T-helper 2 cell treated with Interferon-gamma antibody and Interleukin-4, amounts not matched to agents 5 μg/mL and 100 μg/mL, for 36 hours (primary cell): ENCODE results near the gene ROBO1.

Source experiments
- DNase-seq: peaks from one replicate; pipeline ENCODE4 v3.0.0; 2021; ENCODE audit warnings: low spot score
- H3K27ac Mint-ChIP-seq: one replicate; pipeline ENCODE4 v1.8.0; 2021; ENCODE audit warnings: mild to moderate bottlenecking, mixed read lengths
- H3K27me3 Mint-ChIP-seq: one replicate; pipeline ENCODE4 v1.8.0; 2021; ENCODE audit warnings: low read depth, mixed read lengths
- H3K36me3 Mint-ChIP-seq: one replicate; pipeline ENCODE4 v1.8.0; 2021; ENCODE audit warnings: low read depth, mixed read lengths
- H3K4me1 Mint-ChIP-seq: one replicate; pipeline ENCODE4 v1.8.0; 2021; ENCODE audit warnings: low read depth, mixed read lengths
- H3K4me3 Mint-ChIP-seq: one replicate; pipeline ENCODE4 v1.8.0; 2022; ENCODE audit warnings: mild to moderate bottlenecking, moderate library complexity, mixed read lengths
- H3K9me3 Mint-ChIP-seq: one replicate; pipeline ENCODE4 v1.8.0; 2021; ENCODE audit warnings: mixed read lengths

ROBO1 gene

DNA sequence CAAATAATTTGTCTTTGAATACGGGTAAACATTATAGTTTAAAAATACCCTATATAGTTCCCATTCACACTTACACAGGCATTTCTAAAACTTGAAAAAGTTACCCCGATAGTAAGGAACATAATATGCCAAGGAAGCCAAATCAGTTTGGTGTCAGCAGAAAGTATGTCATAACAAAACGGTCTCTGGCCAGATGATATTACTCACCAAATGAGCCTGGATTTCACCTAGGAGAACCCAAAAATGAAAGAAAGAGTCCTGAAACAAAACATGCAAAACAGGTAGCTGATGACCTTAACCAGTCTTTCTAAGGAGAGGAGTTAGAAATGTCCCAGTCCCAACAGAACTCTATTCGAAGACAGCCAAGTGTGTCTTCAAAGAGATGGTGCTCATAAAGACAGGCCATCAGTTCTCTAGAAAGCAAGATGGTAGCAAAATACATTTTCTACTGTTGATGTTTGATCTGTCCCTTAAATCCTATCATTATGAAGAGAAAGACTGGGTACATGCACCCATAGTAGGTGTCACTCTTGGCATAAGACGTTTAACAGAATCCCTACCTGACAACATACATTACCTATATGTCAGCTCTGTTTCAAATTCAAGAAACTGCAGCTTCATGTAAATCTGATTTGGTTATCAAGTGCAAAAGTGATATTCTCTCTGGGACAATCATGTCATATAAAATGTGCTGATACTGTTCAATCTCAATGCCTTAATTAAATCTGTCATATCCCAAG, 942.5 kb downstream of the ROBO1 start:
- H3K27me3 Mint-ChIP-seq = no peaks in the 10 kb centered on the region
- peaks cover 30% of the 10 kb centered on the region for H3K9me3 Mint-ChIP-seq
- H3K4me1 Mint-ChIP-seq = no peaks in the 10 kb centered on the region
- no peak for DNase-seq
- H3K4me3 Mint-ChIP-seq = no peak overlapping the region
- H3K27ac Mint-ChIP-seq = no peak overlapping the region
- H3K36me3 Mint-ChIP-seq = no peaks in the 10 kb centered on the region

DNA sequence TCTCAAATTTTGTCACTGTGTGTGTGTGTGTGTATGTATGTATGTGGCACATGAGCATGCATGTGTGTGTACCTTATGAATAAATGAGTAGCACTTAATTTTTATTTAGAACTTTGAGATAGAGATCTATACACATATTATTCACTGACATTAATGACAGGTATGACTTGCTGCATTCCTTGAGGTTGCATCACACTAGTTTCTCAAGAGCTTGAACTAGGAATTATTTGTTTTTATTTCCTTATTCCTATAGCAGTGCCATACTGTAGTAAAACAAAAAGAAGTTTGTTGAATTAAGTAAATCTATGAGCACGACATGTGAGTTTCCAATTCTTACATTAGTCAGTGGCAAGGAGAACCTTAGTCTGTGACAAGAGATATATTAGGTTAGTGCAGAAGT, 943.9 kb downstream of the ROBO1 start:
- Mint-ChIP-seq H3K27me3 (no peaks in the 10 kb centered on the region), H3K27ac (no peak overlapping the region), H3K36me3 (no peaks in the 10 kb centered on the region), H3K4me1 (no peaks in the 10 kb centered on the region), H3K9me3 (peaks cover 29% of the 10 kb centered on the region), H3K4me3 (no peak overlapping the region)
- no peak for DNase-seq

DNA sequence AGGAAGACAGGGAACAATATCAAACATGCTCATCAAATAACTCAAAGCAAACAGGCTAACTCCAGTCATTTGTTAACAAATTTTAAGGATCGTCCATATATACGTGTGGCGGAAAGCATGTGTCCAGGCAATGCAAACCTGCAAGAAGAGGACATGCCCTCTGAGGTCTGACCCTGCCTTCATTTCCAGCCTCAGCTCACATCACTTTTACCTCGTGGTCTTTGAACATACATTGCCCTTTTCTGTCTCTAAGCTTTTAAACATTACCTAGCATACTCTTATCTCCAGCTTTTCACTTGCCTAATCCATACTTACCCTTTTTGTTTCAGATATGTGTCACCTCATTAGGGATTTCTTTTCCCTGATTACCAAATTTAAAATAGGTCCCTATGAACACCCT, 944.4 kb downstream of the ROBO1 start:
- peaks cover 32% of the 10 kb centered on the region for H3K9me3 Mint-ChIP-seq
- H3K4me3 Mint-ChIP-seq = no peak overlapping the region
- H3K27me3 Mint-ChIP-seq = no peaks in the 10 kb centered on the region
- DNase-seq = no peak
- no peaks in the 10 kb centered on the region for H3K36me3 Mint-ChIP-seq
- H3K27ac Mint-ChIP-seq = no peak overlapping the region
- no peaks in the 10 kb centered on the region for H3K4me1 Mint-ChIP-seq

DNA sequence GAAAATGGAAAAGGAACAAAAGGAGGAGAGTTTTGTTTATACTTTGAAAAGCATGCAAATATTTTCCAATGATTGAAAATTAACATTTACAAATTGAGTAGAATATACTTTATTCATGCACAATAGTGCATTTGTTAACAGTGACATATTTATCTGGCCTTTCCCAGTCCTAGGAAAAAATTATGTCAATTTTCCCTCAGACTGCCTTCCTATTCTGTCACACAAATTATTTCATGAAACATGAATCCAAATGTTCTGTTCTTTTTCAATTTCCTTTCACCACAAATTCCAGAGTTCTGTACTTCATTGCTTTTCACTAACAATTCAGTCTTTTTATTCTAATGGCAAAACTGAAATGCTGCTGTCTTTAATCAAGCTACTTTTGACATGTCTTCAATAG, 945.1 kb downstream of the ROBO1 start:
- Mint-ChIP-seq H3K27ac (no peak overlapping the region), H3K36me3 (no peaks in the 10 kb centered on the region), H3K9me3 (peaks cover 32% of the 10 kb centered on the region), H3K4me1 (no peaks in the 10 kb centered on the region), H3K27me3 (no peaks in the 10 kb centered on the region), H3K4me3 (no peak overlapping the region)
- DNase-seq = no peak

DNA sequence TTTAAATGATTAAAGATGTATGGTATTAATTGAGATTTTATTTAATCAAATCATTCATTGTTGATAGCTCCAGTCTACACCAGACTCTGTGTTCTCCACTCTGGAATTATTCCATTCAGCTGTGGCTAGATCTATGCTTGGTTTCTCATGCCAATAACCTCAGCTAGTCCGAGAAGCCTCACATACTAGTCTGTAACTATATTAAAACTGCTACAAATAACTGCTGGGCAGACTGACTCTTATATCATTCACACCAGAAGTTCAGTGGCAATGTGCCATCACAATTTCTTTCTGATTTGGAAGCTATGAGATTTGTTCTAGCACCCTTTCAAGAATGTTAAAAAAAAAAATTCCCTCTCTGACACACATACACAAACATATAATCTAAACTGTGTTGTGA, 947.3 kb downstream of the ROBO1 start:
- Mint-ChIP-seq H3K4me3 (no peak overlapping the region), H3K36me3 (no peaks in the 10 kb centered on the region), H3K9me3 (peaks cover 36% of the 10 kb centered on the region), H3K27ac (no peak overlapping the region), H3K27me3 (no peaks in the 10 kb centered on the region), H3K4me1 (no peaks in the 10 kb centered on the region)
- no peak for DNase-seq

DNA sequence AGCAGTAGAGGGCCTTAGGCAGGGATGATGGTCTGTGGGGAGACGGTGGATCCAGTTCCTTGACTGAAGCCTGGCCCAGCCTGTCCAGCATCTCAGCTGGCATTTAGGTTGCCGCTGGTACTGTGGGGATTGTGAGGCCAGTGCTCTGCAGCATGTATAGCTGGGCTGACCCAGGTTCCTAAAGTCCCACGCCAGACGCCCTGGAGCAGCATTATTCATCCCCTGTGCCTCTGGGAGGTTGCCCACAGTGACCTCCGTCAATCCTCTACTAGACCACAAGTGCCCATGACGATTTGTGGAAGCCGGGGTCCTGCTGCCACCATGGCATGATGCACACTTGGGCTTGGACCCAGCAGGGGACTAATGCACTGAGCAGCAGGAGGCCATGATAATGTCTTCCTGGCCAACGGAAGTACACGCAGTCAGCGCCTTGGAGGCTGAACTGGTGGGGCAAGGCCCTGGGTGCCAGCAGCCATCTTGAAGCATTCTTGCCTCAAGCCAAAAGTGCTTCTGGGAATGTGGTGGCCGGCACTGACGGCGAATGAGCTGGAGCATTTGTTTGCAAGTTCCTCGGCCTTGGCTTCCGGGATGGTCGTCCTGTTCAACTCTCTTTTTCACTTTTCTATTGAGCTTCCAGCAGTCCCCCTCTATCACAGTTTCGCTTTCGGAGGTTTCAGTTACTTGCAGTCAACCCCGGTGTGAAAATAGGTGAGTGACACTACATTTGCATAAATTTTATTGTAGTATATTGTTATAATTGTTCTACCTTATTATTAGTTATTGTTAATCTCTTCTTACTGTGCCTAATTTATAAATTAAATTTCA, 949.4 kb downstream of the ROBO1 start:
- Mint-ChIP-seq H3K9me3 (peaks cover 30% of the 10 kb centered on the region), H3K36me3 (no peaks in the 10 kb centered on the region), H3K27me3 (no peaks in the 10 kb centered on the region)

DNA sequence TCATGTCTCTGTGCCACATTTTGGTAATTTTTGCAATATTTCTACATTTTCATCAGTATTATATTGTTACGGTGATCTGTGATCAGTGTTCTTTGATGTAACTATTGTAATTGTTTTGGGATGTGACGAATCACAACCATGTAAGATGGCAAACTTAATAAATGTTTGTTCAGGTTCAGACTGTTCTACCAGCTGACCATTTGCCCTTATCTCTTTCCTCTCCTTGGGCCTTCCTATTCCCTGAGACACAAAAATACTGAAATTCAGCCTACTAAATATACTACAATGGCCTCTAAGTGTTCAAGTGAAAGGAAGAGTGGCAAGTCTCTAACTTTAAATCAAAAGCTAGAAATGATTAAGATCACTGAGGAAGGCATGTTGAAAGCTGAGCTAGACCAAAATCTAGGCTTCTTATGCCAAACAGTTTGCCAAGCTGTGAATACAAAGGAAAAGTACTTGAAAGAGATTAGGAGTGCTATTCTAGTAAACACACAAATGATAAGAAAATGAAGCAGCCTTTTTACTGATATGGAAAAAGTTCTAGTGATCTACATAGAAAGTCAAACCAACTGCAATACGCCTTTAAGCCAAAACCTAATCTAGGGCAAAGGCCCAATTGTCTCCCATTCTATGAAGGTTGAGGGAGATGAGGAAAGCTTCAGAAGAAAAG, 952.8 kb downstream of the ROBO1 start:
- H3K27ac Mint-ChIP-seq = no peak overlapping the region
- H3K36me3 Mint-ChIP-seq = no peaks in the 10 kb centered on the region

More for the DNA sequence above, 949.4 kb downstream of the ROBO1 start:
- H3K4me1 Mint-ChIP-seq = no peaks in the 10 kb centered on the region
- H3K27ac Mint-ChIP-seq = no peak overlapping the region
- no peak overlapping the region for H3K4me3 Mint-ChIP-seq
- no peak for DNase-seq

DNA sequence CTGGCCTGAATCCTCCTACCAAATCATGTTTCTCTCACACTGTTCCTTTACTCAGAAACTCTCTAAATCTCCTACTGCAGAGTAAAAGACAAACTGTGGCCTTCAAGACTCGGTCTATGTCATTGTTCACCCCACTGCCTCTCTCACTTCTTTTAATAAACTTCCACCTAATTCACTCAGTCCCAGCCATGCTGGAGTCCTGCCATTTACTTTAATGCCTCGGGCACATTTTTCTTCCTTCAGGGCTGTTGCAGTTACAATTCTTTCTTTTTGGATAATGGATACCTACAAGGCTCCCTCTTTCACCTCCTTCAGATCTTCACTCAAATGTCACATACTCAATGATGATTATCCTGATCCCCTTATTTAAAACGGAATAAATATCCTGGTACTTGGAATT, 955.6 kb downstream of the ROBO1 start:
- Mint-ChIP-seq H3K9me3 (peaks cover 26% of the 10 kb centered on the region), H3K4me1 (no peaks in the 10 kb centered on the region), H3K27ac (no peak overlapping the region), H3K4me3 (no peak overlapping the region), H3K27me3 (no peaks in the 10 kb centered on the region), H3K36me3 (no peaks in the 10 kb centered on the region)
- DNase-seq = no peak

More for the DNA sequence above, 952.8 kb downstream of the ROBO1 start:
- peaks cover 28% of the 10 kb centered on the region for H3K9me3 Mint-ChIP-seq
- no peak overlapping the region for H3K4me3 Mint-ChIP-seq
- H3K4me1 Mint-ChIP-seq = no peaks in the 10 kb centered on the region
- H3K27me3 Mint-ChIP-seq = no peaks in the 10 kb centered on the region
- no peak for DNase-seq

DNA sequence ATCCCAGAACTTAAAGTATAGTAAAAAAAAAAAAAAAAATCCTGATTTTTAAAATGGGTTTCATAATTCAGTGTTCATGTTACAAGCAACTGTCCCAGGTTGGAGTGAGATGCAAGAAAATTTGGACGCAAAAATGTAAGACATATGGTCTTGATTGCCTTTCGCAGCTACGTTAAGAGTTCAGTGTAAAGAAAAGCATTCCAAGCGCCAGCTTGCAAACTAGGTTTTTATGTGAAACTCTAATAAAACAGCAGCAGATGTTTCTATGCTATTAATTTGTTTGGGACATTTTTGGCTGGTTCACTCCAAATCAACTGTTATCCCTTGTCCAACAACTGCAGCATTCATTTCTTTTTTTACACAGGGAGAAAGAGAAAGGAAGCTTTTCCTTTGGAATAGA, 957.8 kb downstream of the ROBO1 start:
- DNase-seq = no peak
- Mint-ChIP-seq H3K9me3 (peaks cover 20% of the 10 kb centered on the region), H3K27ac (no peak overlapping the region), H3K4me1 (no peaks in the 10 kb centered on the region), H3K27me3 (no peaks in the 10 kb centered on the region), H3K36me3 (no peaks in the 10 kb centered on the region), H3K4me3 (no peak overlapping the region)

DNA sequence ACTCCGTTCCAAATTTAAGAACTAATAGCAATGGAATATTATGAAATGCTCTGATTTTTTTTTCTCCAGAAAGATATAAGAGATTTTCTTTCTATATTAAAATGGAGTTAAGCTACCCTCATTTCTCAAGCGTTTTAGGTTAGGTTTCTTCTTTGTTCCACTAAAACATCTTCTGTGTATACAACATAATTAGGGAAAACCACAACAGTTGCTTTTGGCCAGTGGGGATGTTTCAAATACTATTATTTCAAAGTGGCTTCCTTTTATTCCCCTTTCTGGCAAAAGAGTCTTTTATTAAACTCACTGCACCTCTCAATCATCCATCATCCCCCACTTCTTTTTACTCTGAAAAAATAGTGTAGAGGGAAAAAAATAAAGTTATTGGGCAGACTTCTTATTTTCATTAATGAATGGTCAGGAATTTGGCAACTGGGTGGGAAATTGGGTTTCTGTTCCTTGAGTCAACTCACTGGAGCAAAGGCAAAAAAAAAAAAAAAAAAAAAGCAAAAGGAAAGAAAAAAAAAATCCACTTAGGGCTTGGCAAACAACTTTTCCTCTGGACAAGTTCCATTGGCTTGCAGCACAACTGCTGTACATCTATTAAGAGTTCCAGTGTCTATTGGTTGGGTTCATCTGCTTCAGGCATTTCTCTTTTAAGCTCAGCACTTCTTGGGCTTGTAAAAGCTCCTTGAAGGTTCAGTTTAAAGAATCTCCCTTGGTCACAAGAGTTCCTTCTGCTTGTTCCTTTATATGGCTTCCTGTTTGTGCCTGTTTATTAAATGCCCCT, 963.4 kb downstream of the ROBO1 start:
- no peak for DNase-seq
- Mint-ChIP-seq H3K27ac (no peak overlapping the region), H3K4me3 (no peak overlapping the region), H3K9me3 (peaks cover 25% of the 10 kb centered on the region), H3K4me1 (no peaks in the 10 kb centered on the region), H3K36me3 (no peaks in the 10 kb centered on the region), H3K27me3 (no peaks in the 10 kb centered on the region)

DNA sequence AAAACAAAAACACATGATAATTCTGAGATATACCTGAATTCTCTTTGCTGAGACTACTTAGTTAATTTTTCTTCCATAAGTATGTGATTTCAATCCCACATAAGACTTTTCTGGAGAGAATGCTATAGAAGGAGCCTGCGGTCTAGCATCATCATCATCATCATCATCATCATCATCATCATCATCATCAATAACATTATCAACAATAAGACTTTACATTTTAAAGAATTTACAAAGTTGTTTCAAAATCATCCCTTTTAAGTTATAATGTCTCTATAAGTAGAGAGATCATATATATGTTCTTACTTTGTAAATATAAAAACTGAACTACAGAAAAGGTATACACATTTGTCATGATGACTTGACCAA, 965.3 kb downstream of the ROBO1 start:
- no peaks in the 10 kb centered on the region for H3K36me3 Mint-ChIP-seq
- no peaks in the 10 kb centered on the region for H3K27me3 Mint-ChIP-seq
- H3K27ac Mint-ChIP-seq = no peak overlapping the region
- H3K4me3 Mint-ChIP-seq = no peak overlapping the region
- H3K9me3 Mint-ChIP-seq = peaks cover 19% of the 10 kb centered on the region
- no peak for DNase-seq
- H3K4me1 Mint-ChIP-seq = no peaks in the 10 kb centered on the region

DNA sequence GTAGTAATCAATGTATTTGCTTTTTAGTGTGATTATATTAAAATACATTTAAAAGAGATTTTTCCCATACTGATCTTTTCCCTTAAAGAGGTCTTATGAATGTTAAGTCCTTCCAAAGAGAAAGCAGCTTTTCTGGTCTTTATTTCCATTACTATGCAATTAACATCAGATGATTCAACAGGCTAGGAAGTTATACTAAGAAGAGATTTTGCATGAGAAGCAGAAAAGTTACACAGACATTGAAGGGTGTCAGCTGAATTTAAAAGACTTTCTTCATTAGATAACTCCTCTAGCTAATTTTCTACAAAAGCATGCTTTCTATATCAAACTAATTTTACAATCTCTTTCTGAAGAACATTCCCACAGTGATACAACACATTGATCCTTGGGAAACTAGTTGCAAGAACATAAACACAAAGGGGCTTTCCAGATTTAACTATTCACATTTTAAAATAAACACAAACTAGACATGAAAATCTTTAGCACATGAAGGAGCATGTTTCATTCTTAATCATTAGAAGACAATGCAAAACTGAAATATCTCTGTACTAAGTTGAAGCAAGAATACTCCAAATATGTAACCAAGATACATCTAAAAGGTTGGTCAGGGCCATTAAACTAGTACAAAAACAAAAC, 965.8 kb downstream of the ROBO1 start:
- no peaks in the 10 kb centered on the region for H3K27me3 Mint-ChIP-seq
- no peak for DNase-seq
- peaks cover 20% of the 10 kb centered on the region for H3K9me3 Mint-ChIP-seq
- H3K36me3 Mint-ChIP-seq = no peaks in the 10 kb centered on the region
- H3K4me3 Mint-ChIP-seq = no peak overlapping the region
- H3K27ac Mint-ChIP-seq = no peak overlapping the region
- no peaks in the 10 kb centered on the region for H3K4me1 Mint-ChIP-seq

DNA sequence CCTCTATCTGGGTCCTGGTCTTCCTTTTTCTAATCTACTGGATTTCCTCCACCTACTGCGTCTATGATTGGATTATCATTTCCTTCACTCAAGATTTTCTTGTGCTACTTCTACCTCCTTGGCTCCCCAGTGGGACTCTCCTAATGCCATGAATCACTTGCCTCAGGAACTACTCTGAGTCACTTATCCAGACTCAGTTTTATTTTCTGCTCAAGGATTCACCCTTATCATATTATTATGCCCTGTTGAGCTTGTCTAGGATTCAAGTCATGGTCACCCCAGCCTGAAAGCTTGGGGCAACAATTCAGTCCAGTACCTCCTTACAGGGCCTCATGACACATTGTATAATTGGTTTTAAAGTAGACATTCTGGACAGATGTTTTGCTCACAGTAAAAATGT, 968.1 kb downstream of the ROBO1 start:
- H3K9me3 Mint-ChIP-seq = peaks cover 27% of the 10 kb centered on the region
- H3K27me3 Mint-ChIP-seq = no peaks in the 10 kb centered on the region
- H3K36me3 Mint-ChIP-seq = no peaks in the 10 kb centered on the region
- DNase-seq = no peak
- H3K27ac Mint-ChIP-seq = no peak overlapping the region
- no peaks in the 10 kb centered on the region for H3K4me1 Mint-ChIP-seq
- H3K4me3 Mint-ChIP-seq = no peak overlapping the region
